ENCODE results near the gene ITM2C.

Gene ITM2C

GRCh38 chr2:230908595-230909191, 44.0 kb downstream of the ITM2C start:
- DNase-seq, result peak; percentile 57 to 60

DNA sequence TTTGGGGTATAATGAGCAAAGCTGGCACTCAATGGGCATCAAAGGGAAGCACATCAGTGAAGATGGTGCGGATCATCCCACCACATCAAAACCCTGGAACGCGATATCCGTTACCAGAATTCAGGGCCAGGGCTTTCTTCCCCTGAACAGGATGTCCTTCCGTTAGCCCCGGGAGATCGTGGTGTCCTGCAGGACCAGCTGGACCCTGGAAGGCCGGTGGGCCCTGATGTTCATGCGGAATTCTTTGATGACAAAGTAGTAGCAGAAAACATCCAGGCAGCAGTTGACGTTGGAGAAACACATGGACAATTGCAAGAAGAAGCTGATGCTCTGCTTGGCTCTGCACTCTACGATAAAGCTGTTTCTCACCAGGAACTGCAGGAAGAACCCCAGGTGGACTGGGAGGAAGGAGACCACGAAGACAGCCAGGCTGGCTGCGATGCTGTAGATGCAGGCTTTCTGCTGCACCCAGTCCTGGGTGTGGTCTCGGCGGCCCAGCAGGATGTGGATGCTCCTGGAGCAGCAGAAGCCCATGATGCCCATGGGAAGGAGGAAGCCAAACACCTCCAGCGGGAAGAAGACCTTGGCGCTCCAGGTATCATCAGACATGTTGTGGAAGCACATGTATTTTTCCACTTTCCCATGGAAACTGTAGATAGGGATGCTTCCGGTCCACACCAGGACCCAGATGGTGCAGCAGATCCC, 45.3 kb downstream of the ITM2C start:
- no peak for DNase-seq

DNA sequence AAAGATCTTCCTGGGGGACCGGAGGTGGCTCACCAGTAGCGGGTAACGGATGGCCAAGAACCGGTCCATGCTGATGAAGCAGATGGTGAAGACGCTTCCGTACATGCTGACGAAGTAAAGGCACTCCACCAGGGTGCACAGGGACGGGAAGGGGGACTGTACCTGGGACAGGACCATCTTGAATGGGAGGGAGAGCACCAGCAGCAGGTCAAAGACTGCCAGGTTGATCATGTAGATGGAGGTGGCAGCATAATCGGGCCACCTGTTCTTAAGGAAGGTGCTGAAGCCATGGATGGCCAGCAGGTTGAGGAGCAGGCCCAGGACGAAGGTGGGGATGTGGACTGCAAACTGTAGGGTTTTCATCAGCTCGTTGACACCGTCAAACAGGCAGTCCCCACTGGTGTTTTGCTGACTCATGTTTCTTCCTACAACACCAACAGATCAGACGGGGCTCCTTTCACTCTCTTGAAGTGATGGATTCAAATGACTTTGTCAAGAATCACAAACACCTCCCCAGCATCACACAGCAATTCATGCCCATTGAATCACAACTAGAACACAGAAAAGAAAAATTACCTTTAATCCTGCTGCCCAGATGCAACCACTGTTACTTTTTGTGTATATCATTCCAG, 45.9 kb downstream of the ITM2C start:
- no peak for DNase-seq

DNA sequence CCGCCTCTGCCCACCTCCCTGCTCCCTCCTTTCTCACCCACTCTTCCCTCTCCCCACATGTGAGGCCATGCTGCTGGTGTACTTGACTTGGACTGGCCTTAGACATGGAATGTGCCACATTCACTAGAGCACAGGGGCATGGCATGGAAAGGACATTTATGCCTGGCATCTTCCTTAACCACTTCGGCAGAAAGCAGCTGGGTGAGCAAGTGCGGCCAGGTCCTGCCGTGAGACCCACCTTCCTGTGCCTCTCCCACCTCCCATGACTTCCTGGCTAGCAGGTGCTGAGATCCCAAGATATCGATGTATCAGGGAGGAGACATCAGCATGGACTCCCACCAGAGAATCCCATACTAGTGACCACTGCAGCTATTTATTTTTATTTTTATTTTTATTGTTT, 47.3 kb downstream of the ITM2C start:
- DNase-seq, result no peak

GRCh38 chr2:230912724-230913123, 48.0 kb downstream of the ITM2C start:
- no peak for DNase-seq

DNA sequence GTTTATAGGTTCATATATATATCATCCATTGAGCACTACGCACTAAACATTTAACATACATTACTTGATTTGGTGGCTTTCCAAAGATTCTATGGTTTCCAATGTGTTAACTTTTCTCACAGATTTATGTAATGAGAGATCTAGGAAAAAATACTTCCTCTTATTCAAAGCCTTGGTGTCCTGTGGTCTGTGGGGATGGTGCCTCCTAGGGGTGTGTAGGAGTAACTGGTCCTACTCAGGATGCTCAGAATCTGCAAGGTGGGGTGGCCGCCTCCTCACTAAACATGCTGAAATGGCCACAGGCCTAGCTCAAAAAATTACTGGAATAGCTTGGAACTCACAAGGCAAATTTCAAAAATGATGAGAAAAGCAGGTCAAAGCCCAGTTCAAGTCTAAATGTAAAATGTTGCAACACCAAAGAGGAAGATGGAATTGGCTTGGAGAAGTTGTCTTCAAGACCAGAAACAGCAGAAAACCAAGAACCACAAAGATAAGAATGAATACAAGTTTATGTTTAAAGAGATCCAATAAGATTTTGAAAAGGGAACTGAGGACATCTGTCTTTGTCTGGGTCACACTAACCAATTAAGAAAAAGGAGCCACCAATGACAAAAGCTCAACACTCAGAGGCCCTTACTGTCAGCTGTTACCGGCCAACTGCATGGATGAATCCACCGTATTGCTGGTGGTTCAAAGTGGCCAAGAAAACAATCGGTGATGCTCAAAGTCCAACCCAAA, 48.8 kb downstream of the ITM2C start:
- peak; percentile 71 for DNase-seq

DNA sequence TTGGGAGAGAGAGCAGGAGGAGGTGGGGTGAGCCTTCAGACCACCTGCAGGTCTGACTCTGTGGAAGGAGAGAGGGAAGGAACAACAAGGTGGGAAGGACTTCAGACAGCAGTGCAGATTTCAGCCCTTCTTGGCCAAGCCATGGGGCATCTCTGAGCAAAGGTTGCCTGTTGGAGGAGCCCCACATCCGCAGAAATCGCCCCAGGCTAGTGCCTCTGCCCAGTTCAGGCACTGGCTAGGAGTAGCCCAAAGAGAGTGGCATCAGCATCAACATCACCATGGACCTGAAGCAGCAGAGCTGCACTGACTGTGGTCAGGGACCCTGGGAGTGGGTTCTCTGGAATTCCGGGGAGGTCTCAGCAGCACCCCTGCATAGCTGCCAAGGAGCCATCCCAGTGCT, 50.1 kb downstream of the ITM2C start:
- DNase-seq, result no peak

DNA sequence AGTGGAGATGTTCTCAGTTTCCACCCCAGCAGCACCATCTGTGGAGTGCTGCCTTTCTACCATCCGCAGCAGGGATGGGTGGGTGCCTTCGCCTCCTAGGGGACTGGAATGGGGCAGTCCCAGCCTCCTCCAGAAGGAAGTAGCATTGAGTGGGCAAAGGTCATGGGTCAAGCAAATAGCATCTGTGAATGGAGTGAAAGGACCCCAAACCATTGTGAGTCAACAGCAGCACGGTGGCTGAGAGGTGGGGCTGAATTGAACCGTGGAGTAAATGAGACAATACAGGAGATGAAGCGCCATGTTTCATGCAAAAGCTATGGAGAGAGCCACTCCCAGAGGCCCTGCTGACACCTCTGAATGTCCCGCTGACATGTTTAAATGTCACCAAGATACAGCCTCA, 50.6 kb downstream of the ITM2C start:
- no peak for DNase-seq

GRCh38 chr2:230916218-230916617, 51.5 kb downstream of the ITM2C start:
- DNase-seq, result no peak

DNA sequence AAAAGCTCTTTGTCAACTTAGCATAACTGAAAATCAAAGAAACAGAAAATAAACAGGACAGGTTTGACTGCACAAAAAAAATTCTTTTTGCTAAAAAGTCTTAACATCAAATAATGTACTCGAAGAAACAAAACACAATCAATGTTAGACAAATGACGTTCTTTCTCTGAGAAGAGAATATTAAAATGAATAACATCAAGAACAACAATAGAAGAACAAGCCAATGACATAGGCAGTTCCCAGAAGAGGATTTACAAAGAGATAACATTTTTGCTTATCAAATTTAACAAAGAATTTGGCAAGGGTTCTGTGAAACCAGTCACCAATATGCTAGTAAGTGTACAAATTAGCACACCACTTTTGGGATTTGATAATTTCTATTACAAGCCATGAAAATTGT, 54.5 kb downstream of the ITM2C start:
- no peak for DNase-seq

DNA sequence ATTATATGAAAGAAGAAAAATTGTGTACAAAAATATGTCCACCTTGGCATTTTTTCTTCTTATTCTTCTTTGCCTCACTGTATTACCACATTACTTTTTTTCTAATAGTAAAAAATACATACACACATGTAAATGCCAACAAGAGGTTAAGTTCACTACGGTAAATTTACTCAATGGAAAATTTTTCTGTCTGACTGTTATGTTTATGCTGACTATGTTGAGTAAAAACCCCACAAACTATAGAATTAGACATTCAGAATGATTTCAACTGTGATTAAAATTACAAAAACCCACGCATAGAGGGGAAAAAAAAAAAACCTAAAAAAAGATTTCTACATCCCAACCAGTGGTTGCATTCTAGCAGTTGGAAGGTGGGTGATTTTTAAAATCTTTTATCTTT, 54.9 kb downstream of the ITM2C start:
- no peak for DNase-seq

GRCh38 chr2:230920167-230920566, 55.4 kb downstream of the ITM2C start:
- no peak for DNase-seq

DNA sequence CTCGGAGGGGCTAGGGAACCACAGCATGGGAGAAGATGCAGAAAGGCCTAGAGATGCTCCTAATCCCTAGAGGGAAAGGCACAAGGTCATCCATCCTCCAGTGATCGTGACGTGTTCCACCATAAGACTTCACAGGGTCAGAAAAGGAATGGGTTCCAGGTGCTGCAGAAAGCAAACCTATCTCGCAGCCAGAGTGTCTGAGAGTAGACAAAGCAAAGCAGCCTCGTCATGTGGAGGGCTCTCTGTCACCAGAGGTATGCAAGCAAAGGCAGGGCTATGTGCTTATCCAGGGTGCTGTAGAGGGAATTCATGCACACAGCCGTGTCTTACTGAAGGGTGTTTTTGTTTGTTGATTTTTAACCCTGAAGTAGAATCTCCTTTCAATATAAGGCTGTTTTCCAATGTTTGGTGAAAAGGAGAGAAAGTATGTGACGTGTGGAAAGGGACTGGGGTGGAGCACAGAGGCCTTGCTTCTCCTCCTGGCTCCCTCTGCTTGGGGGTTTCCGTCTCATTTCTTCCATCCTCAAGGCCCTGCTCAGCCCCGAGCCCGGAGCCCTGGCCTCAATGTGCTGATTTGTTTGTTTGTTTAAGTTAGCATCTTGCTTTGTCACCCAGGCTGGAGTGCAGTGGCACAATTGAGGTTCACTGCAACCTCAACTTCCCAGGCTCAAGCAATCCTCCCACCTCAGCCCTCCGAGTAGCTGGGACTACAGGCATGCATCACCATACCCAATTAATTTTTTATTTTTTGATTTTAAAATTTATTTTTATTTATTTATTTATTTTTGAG, 57.3 kb downstream of the ITM2C start:
- no peak for DNase-seq

DNA sequence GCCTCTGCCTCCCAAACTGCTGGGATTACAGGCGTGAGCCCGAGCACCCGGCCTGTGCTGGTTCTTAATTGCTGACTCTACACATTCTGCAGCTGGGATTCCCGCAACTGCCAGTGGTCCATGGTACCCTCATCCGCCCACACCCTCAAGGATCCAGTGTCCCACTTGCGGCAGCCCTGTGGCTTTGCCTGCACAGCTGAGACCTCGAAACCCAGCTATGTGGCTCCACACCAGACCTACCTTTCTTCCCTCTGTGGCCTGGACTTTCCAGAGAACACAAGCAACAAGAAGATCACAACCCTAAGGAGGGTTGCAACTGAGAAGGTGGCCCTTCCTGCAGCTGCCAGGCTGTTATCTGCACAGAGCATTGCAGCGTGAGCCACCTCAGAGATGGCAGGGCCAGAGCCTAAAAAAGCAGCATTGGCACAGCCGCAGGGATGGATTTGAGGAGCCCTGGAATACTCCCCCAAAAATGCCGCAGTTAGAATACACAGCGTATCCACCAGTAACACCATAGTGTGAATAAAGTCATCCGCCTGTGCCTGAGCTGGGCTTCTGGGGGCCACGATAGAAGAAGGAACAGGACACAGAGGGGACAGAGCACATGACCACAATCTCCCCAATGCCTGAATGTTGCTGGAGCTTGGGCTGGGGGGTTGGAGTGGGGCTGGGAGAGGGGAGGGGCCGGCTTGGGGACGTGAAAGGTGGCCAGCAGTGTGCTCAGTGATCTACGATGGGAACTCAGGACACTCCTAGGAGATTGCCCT, 58.4 kb downstream of the ITM2C start:
- no peak for DNase-seq

GRCh38 chr2:230924092-230924469, 59.3 kb downstream of the ITM2C start:
- no peak for DNase-seq

GRCh38 chr2:230924470-230925341, 60.0 kb downstream of the ITM2C start, which contains the start of gene GPR55:
Gene GPR55, minus strand, starts transcription at chr2:230925242. Its CDS starts 14,280 bp downstream, at chr2:230910962.
- DNase-seq, result peak; percentile 25 to 48

- DNase-seq, result no peak
Observed at GRCh38 chr2:230925443-230925878, 60.7 kb downstream of the ITM2C start.

GRCh38 chr2:230925879-230926765, 61.4 kb downstream of the ITM2C start:
- peak; percentile 1 to 11 for DNase-seq

DNA sequence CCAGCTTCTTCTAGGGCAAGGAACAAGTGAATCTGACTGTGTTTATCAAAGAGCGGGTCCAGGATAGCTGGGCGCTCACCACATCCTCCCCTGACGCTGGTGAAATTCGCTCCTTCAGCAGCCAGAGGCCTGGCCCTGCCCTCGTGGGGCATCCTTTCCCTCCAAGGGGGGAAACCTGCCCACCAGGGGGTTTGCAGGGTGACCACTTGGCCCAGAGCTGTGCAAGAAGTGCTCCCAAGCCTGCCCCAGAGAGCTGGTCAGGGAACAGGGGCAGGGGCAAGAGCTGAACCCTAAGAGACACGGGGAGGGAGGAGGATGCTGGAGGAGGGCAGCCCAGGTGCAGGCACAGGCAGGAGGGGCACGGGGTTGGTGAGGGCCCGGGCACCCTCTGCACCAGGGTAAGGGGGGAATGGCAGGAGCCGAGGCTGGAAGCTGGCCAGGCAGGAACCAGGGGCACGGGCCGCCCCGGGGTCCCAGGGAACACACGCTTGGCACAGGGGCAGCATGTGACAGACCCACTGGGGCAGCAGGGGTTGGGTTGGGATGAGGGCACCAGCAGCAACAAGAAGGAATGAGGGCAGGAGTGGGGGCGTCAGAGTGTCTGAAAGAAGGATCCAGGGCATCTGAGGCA, 63.1 kb downstream of the ITM2C start:
- DNase-seq, result no peak

Measured in AML-193 (cell line).